ENCODE measurements around the gene UST.

- TF ChIP-seq CTCF (IDR thresholded peaks at IDR 0.05) (no peak), POLR2A (IDR thresholded peaks at IDR 0.05) (no peak)
These were observed 43.6 kb downstream of the UST start for GRCh38 chr6:148790404-148790803.
